ENCODE data around the gene MALT1.

DNA sequence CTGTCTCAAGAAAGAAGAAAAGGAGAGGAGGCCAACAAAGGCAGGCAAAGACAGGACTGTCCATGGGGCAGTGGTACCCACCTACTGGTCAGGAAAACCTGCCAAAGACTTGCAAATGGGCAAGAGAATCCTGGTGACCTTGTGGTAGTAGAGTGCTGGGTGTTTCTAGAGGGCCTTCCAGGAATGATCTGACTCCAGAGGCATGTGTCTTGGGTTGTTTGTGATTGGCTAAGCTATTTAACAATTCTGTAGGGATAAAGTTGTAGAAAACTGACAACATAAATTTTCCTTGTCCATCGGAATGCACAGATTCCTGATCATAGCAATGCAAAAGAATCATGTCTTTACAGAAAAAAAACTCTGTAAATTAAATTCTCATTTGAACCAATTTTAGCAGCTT is 125.0 kb downstream of the MALT1 start:
- TF ChIP-seq FOXK2 (IDR thresholded peaks at IDR 0.05) (no peak), TARDBP (IDR thresholded peaks at IDR 0.05) (no peak), HDGF (IDR thresholded peaks at IDR 0.05; ENCODE audit: borderline replicate concordance) (no peak), SUZ12 (IDR thresholded peaks at IDR 0.05) (no peak), PKNOX1 (IDR thresholded peaks at IDR 0.05) (no peak), SP1 (IDR thresholded peaks at IDR 0.05) (no peak), NFRKB (IDR thresholded peaks at IDR 0.05) (no peak), ELF4 (IDR thresholded peaks at IDR 0.05) (no peak), FOXM1 (IDR thresholded peaks at IDR 0.05; ENCODE audit: borderline replicate concordance) (no peak), FOXA1 (IDR thresholded peaks at IDR 0.05) (no peak)
